B cell (primary cell): ENCODE data around the gene NLRX1. TPM values are rescaled to one million over a fixed set of nuclear protein-coding genes. Genes with fewer than 3 reads are reported as not detected.

ENCODE experiments used
- ATAC-seq: fragments of 200-7000 bp; cut with Tn5 transposase; one replicate; pipeline ENCODE4 v1.10.0; 2021; ENCODE audit warnings: low read depth, mild to moderate bottlenecking, moderate number of reproducible peaks, moderate library complexity
- CTCF ChIA-PET: fragments of 350-600 bp; sonication (Branson Sonifier 250); formaldehyde crosslinking; loops from one replicate; lab custom pipeline; 2021; ENCODE audit warnings: antibody characterized with exemption, inconsistent platforms; lab: Charles Lee
- POLR2A ChIA-PET: fragments of 350-600 bp; sonication (Branson Sonifier 250); formaldehyde crosslinking; loops from one replicate; lab custom pipeline; 2021; ENCODE audit warnings: antibody characterized with exemption; lab: Charles Lee
- DNase-seq: peaks from one replicate; pipeline ENCODE4 v3.0.0; 2013
- H2AFZ ChIP-seq: 2 replicates; pipeline ENCODE4 v1.6.1; 2012; ENCODE audit warnings: mild to moderate bottlenecking, low read depth, low read length; ENCODE audit not compliant: insufficient read depth, poor library complexity, severe bottlenecking
- H3K27ac ChIP-seq, 2 donors: 1 replicate in 1 of 2; 2 replicates in 1 of 2; pipeline ENCODE4 v1.5.1; 2012 to 2013; ENCODE audit warnings: low read length in 2 of 2, mild to moderate bottlenecking in 2 of 2, moderate library complexity in 1 of 2
- H3K27me3 ChIP-seq, 4 experiments: fragments of 200-600 bp in 1 of 4; sonication (generic) in 1 of 4; replicated peaks in 1 of 4; 1 replicate in 2 of 4; 2 replicates in 2 of 4; pipeline versions ENCODE4 v1.6.1 to v1.7.0; 2013 to 2016; ENCODE audit warnings: low read length in 3 of 4, mild to moderate bottlenecking in 2 of 4, mixed read lengths in 1 of 4, moderate library complexity in 1 of 4; ENCODE audit not compliant: insufficient read depth in 4 of 4, control insufficient read depth in 3 of 4; ENCODE audit errors: control extremely low read depth in 1 of 4
- H3K36me3 ChIP-seq, 2 experiments: replicated peaks in 1 of 2; 1 replicate in 1 of 2; 2 replicates in 1 of 2; pipeline versions ENCODE4 v1.6.1 to v1.7.1; 2013; ENCODE audit warnings: low read length in 1 of 2; ENCODE audit not compliant: insufficient read depth in 2 of 2, control insufficient read depth in 1 of 2; ENCODE audit errors: control extremely low read depth in 1 of 2, extremely low read depth in 1 of 2
- H3K4me1 ChIP-seq, 2 donors: fragments of 200-600 bp in 1 of 2; sonication (generic) in 1 of 2; 1 replicate in 1 of 2; 2 replicates in 1 of 2; pipeline versions ENCODE4 v1.5.1 to v1.6.1; 2013 to 2017; ENCODE audit warnings: low read length in 2 of 2; ENCODE audit not compliant: control insufficient read depth in 2 of 2, insufficient read depth in 2 of 2
- H3K4me2 ChIP-seq: replicated peaks from 2 replicates; pipeline ENCODE3; 2012; ENCODE audit warnings: mild to moderate bottlenecking, low read depth, low read length; ENCODE audit not compliant: poor library complexity, severe bottlenecking
- H3K4me3 ChIP-seq, 5 experiments: fragments of 200-600 bp in 1 of 5; sonication (generic) in 1 of 5; 1 replicate in 3 of 5; 2 replicates in 2 of 5; pipeline versions ENCODE4 v1.5.1 to v1.7.0; 2011 to 2016; ENCODE audit warnings: low read length in 4 of 5, mild to moderate bottlenecking in 4 of 5, low read depth in 2 of 5, control low read depth in 1 of 5, moderate library complexity in 1 of 5; ENCODE audit not compliant: insufficient read depth in 1 of 5; ENCODE audit errors: control extremely low read depth in 1 of 5, extremely low read depth in 1 of 5
- H3K79me2 ChIP-seq: fragments of 200-600 bp; sonication (generic); one replicate; pipeline ENCODE4 v1.6.0; 2016; ENCODE audit warnings: low read length; ENCODE audit not compliant: control insufficient read depth, insufficient read depth
- H3K9ac ChIP-seq: fragments of 200-600 bp; sonication (generic); 2 replicates; pipeline ENCODE4 v1.6.1; 2017; ENCODE audit warnings: mild to moderate bottlenecking, low read length, moderate library complexity
- H3K9me3 ChIP-seq, 3 donors: one replicate each; pipeline versions ENCODE4 v1.6.1 to v1.7.1; 2013; ENCODE audit warnings: low read length in 2 of 3; ENCODE audit not compliant: control insufficient read depth in 2 of 3, insufficient read depth in 1 of 3; ENCODE audit errors: control extremely low read depth in 1 of 3
- H4K20me1 ChIP-seq: 2 replicates; pipeline ENCODE4 v1.6.0; 2012; ENCODE audit warnings: mild to moderate bottlenecking, low read length; ENCODE audit not compliant: insufficient read depth, control insufficient read depth, poor library complexity, severe bottlenecking
- H3K27ac Mint-ChIP-seq: one replicate; pipeline ENCODE4 v1.8.0; 2021; ENCODE audit warnings: mixed read lengths
- H3K27me3 Mint-ChIP-seq: one replicate; pipeline ENCODE4 v1.8.0; 2021; ENCODE audit warnings: mixed read lengths
- H3K4me1 Mint-ChIP-seq: one replicate; pipeline ENCODE4 v1.8.0; 2021; ENCODE audit warnings: mixed read lengths
- H3K4me3 Mint-ChIP-seq: one replicate; pipeline ENCODE4 v1.8.0; 2021; ENCODE audit warnings: mixed read lengths
- H3K9me3 Mint-ChIP-seq: one replicate; pipeline ENCODE4 v1.8.0; 2022; ENCODE audit warnings: mixed read lengths; ENCODE audit not compliant: insufficient read depth
- EZH2 ChIP-seq: IDR thresholded peaks from 2 replicates; pipeline ENCODE4 v1.6.1; 2012; ENCODE audit warnings: borderline replicate concordance, low read depth, mild to moderate bottlenecking, moderate library complexity, low read length; ENCODE audit not compliant: insufficient read depth, poor library complexity, severe bottlenecking
- WGBS: methylation state at CpG from one replicate; pipeline ENCODE4 v1.1.5; 2013; ENCODE audit warnings: missing lambda C conversion rate; ENCODE audit not compliant: insufficient coverage; 5-methylcytosine and 5-hydroxymethylcytosine counted together
- intact Hi-C: fragments of 100-400 bp; cut with micrococcal nuclease; formaldehyde crosslinking; loops from one replicate; pipeline ENCODE4 v1.10.0; 2022
- polyA plus RNA-seq: library from polyadenylated mRNA; depleted of rRNA; stranded (reverse); fragments of >200 nt; gene quantifications from 2 replicates; pipeline ENCODE4 v1.2.3, GENCODE V29; 2012
- total RNA-seq, 2 donors: library from RNA; stranded (reverse); fragments of 120-200 nt in 1 of 2; gene quantifications; 1 replicate in 1 of 2; 2 replicates in 1 of 2; pipeline versions ENCODE4 v1.2.3 to v1.2.4, GENCODE V29; 2013 to 2022
- TF ChIP-seq, protein P1 (sequence below): fragments of 200-600 bp; IDR thresholded peaks from one replicate; pipeline ENCODE4 v1.8.0; 2022; ENCODE audit warnings: antibody characterized with exemption, mild to moderate bottlenecking

Gene NLRX1
- total and polyA plus RNA-seq, 2 donors (not counting 1 experiment from before 2014, with no cell fraction given) = 6.3 to 10.4 TPM

DNA sequence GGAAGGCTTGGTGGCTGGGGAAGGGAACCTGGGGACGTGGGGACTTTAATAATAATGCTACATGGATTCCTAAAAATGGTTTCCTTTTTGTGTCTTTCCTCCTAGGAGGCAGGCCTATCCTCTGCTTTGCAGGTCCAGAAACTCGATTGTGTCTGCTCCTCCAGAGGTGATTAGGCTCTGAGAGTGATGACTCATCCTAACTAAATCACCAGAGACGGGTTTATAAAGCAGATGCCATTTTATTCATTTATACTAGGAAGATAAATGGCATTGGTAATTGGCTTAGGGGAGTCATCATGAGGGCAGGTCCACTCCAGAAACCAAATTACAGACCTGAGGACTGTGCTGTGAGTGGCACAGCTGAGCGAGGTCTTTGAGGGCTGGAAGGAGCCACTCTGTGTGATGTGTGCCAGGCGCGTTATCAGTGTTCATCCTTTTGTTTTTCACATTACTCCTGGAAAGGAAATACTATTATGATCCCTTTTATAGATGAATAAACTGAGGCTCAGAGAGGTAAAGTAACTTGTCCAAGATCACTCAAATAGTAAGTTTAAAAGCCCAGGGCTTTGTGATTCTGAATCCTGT is 7.1 kb downstream of the NLRX1 start:
- no peaks in the 10 kb centered on the region for H3K4me1 Mint-ChIP-seq
- DNase-seq = no peak
- Histone ChIP-seq H4K20me1 (no peaks in the 10 kb centered on the region), H3K4me1 (no peaks in the 10 kb centered on the region), H3K9ac (no peak overlapping the region), H3K79me2 (no peaks in the 10 kb centered on the region), H3K36me3 (peaks cover 0 to 5% of the 10 kb centered on the region in 2 experiments), H3K27ac (no peak overlapping the region), H3K9me3 (no peaks in the 10 kb centered on the region), H3K4me3 (no peak overlapping the region), H3K4me2 (no peak overlapping the region), H2AFZ (no peak overlapping the region), H3K27me3 (no peaks in the 10 kb centered on the region)
- POLR2A ChIA-PET = interaction anchor here (0.7 kb wide), 1 partner anchor 191 kb away, joined by 3 read pairs; no protein-coding TSS in a partner anchor
- WGBS = 83% methylated on average over 1 of the region's 6 CpGs
- no peak for ATAC-seq
- H3K27ac Mint-ChIP-seq = no peak overlapping the region
- no peaks in the 10 kb centered on the region for H3K27me3 Mint-ChIP-seq
- H3K4me3 Mint-ChIP-seq = no peak overlapping the region
- intact Hi-C loops = no loop called here
- H3K9me3 Mint-ChIP-seq = no peaks in the 10 kb centered on the region
- CTCF ChIA-PET = interaction anchor here (1.2 kb wide), 1 partner anchor 21 kb away, joined by 3 read pairs; no protein-coding TSS in a partner anchor
- no peak for TF ChIP-seq EZH2
- TF ChIP-seq, protein P1, sequence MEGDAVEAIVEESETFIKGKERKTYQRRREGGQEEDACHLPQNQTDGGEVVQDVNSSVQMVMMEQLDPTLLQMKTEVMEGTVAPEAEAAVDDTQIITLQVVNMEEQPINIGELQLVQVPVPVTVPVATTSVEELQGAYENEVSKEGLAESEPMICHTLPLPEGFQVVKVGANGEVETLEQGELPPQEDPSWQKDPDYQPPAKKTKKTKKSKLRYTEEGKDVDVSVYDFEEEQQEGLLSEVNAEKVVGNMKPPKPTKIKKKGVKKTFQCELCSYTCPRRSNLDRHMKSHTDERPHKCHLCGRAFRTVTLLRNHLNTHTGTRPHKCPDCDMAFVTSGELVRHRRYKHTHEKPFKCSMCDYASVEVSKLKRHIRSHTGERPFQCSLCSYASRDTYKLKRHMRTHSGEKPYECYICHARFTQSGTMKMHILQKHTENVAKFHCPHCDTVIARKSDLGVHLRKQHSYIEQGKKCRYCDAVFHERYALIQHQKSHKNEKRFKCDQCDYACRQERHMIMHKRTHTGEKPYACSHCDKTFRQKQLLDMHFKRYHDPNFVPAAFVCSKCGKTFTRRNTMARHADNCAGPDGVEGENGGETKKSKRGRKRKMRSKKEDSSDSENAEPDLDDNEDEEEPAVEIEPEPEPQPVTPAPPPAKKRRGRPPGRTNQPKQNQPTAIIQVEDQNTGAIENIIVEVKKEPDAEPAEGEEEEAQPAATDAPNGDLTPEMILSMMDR = no peak

DNA sequence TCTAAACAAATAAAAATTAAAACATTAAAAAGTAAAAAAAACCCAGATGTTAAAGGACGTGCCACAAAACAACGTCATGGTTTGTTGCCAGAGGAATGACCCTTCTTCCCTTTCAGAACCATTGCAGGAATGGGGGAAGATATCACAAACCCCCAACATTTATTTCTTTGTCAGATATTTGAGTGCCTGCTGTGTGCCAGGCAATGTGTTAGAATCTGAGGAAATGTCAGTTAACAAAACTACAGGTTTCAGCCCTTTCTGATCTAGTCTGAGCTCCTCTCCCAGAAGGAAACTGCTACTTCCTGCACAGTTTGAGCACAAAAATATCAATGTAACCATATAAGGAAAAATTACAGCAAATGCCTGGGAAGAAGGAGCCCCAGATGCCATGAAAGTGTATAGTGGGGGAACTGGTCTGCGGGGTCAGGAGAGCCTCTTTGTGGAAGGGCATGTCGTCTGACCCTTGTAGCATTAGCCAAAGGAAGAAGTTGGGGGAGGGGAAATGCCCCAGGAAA is 9.7 kb downstream of the NLRX1 start:
- POLR2A ChIA-PET = no interaction called here
- no peak overlapping the region for H3K27ac Mint-ChIP-seq
- no peaks in the 10 kb centered on the region for H3K27me3 ChIP-seq
- H3K79me2 ChIP-seq = no peaks in the 10 kb centered on the region
- no peak overlapping the region for H3K4me3 Mint-ChIP-seq
- H3K4me1 Mint-ChIP-seq = no peaks in the 10 kb centered on the region
- no peaks in the 10 kb centered on the region for H3K9me3 ChIP-seq
- no peaks in the 10 kb centered on the region for H3K4me1 ChIP-seq
- H3K4me3 ChIP-seq = no peak overlapping the region
- intact Hi-C loops = no loop called here
- H3K9me3 Mint-ChIP-seq = no peaks in the 10 kb centered on the region
- H2AFZ ChIP-seq = no peak overlapping the region
- DNase-seq = no peak
- H3K4me2 ChIP-seq = no peak overlapping the region
- WGBS = 74% methylated on average over 3 of the region's 4 CpGs
- CTCF ChIA-PET = interaction anchor here (1.0 to 1.4 kb wide), 2 partner anchors 9 to 14 kb away, joined by 3 to 4 read pairs; partner anchors contain the start of gene NLRX1
- H3K9ac ChIP-seq = no peak overlapping the region
- TF ChIP-seq, protein P1 = no peak
- no peak for TF ChIP-seq EZH2
- ATAC-seq = no peak
- peaks cover 0 to 8% of the 10 kb centered on the region in 2 experiments for H3K36me3 ChIP-seq
- no peaks in the 10 kb centered on the region for H4K20me1 ChIP-seq
- H3K27me3 Mint-ChIP-seq = no peaks in the 10 kb centered on the region
- no peak overlapping the region for H3K27ac ChIP-seq
